Activated B cell treated with CpG ODN at 0.5 μM for 24 hours (primary cell): ENCODE measurements around the gene SYNE2. TPM values are rescaled to one million over a fixed set of nuclear protein-coding genes. Genes with fewer than 3 reads are reported as not detected.

ENCODE experiments used
- ATAC-seq: fragments of 200-7000 bp; cut with Tn5 transposase; one replicate; pipeline ENCODE4 v1.10.0; 2021; ENCODE audit warnings: low read depth, mild to moderate bottlenecking, moderate library complexity
- CTCF ChIA-PET: fragments of 350-600 bp; sonication (Branson Sonifier 250); formaldehyde crosslinking; loops from one replicate; lab custom pipeline; 2021; ENCODE audit warnings: antibody characterized with exemption; lab: Charles Lee
- POLR2A ChIA-PET: fragments of 350-600 bp; sonication (Branson Sonifier 250); formaldehyde crosslinking; loops from one replicate; lab custom pipeline; 2021; ENCODE audit warnings: antibody characterized with exemption; lab: Charles Lee
- DNase-seq: peaks from one replicate; pipeline ENCODE4 v3.0.0; 2022
- H3K27ac Mint-ChIP-seq: one replicate; pipeline ENCODE4 v1.8.0; 2020; ENCODE audit warnings: mixed read lengths
- H3K27me3 Mint-ChIP-seq: one replicate; pipeline ENCODE4 v1.8.0; 2021; ENCODE audit warnings: mixed read lengths
- H3K36me3 Mint-ChIP-seq: one replicate; pipeline ENCODE4 v1.8.0; 2021; ENCODE audit warnings: low read depth, mixed read lengths
- H3K4me1 Mint-ChIP-seq: one replicate; pipeline ENCODE4 v1.8.0; 2021; ENCODE audit warnings: mixed read lengths
- H3K4me3 Mint-ChIP-seq: one replicate; pipeline ENCODE4 v1.8.0; 2020; ENCODE audit warnings: mild to moderate bottlenecking, mixed read lengths
- H3K9me3 Mint-ChIP-seq: one replicate; pipeline ENCODE4 v1.8.0; 2020; ENCODE audit warnings: mixed read lengths
- CTCF ChIP-seq: fragments of 200-600 bp; IDR thresholded peaks from one replicate; pipeline ENCODE4 v1.8.0; 2022; ENCODE audit warnings: antibody characterized with exemption, mild to moderate bottlenecking
- intact Hi-C: fragments of 100-400 bp; cut with micrococcal nuclease; formaldehyde crosslinking; loops from one replicate; pipeline ENCODE4 v1.15.1; 2024
- total RNA-seq: library from RNA; stranded (reverse); gene quantifications from 2 replicates; pipeline ENCODE4 v1.2.3, GENCODE V29; 2022

The SYNE2 gene
- total RNA-seq, 1 donor from 2014 or later, result 40.1 TPM

DNA sequence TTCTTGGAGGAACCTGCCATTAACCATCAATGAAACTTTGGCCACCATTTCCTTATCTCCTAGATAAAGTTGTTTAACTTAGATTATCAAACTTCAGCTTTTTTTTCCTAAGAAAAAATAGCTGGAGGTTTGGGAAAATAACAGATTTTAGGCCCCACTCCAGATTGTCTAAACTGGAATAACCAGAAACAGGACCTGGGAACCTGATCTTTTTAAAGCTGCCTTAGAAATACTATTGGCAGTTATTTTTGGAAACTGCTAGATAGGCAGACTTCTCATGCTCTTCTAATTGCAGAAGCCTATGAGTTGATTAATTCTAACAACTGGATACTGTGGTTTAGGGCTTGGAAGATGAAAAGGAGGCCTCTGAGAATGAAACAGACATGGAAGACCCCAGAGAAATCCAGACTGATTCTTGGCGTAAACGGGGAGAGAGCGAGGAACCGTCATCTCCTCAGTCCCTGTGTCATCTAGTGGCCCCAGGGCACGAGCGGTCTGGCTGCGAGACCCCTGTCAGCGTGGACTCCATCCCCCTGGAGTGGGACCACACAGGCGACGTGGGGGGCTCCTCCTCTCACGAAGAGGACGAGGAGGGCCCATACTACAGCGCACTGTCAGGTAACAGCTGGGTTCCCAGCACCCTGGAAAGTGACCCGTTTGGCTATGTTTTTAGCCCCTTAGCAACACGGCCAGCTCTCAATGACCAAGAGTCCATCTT lies 361.2 kb downstream of the SYNE2 start:
- Mint-ChIP-seq H3K4me1 (peaks cover 56% of the 10 kb centered on the region), H3K9me3 (no peaks in the 10 kb centered on the region), H3K27me3 (no peaks in the 10 kb centered on the region), H3K4me3 (no peak overlapping the region), H3K36me3 (peaks cover 63% of the 10 kb centered on the region), H3K27ac (no peak overlapping the region)
- TF ChIP-seq CTCF, result no peak
- ChIA-PET CTCF (no interaction called here), POLR2A (interaction anchor here (1.0 kb wide), 1 partner anchor 17 kb away, joined by 3 read pairs; no protein-coding TSS in a partner anchor)
- intact Hi-C loops, result no loop called here
- ATAC-seq (no peak), DNase-seq (no peak)

DNA sequence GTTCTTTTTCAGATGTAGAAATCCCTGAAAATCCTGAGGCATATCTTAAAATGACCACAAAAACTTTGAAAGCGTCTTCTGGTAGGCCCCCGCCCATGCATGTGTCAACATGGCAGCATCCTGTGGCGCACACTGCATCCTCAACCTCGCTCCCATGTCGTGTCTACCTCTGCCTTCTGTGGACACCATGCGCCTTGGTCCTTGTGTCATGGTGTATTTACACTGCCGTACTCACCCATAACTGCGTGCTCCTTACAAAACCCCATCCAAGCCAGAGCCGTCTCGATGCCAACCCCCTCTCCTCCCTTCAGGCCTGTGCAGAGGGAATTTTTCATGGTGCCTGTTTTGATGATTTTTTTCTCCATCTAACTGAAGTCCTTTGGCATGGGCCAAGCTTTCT lies 362.5 kb downstream of the SYNE2 start:
- POLR2A ChIA-PET, result interaction anchor here (0.8 kb wide), 1 partner anchor 20 kb away, joined by 5 read pairs; no protein-coding TSS in a partner anchor
- Mint-ChIP-seq H3K27me3 (no peaks in the 10 kb centered on the region), H3K27ac (no peak overlapping the region), H3K9me3 (no peaks in the 10 kb centered on the region), H3K4me1 (peaks cover 53% of the 10 kb centered on the region), H3K36me3 (peaks cover 63% of the 10 kb centered on the region), H3K4me3 (no peak overlapping the region)
- ATAC-seq, result no peak
- TF ChIP-seq CTCF, result no peak
- CTCF ChIA-PET, result no interaction called here
- intact Hi-C loops, result no loop called here
- DNase-seq, result no peak

- Mint-ChIP-seq H3K27me3 (no peaks in the 10 kb centered on the region), H3K9me3 (no peaks in the 10 kb centered on the region), H3K36me3 (peaks cover 64% of the 10 kb centered on the region), H3K4me3 (no peak overlapping the region), H3K4me1 (peaks cover 53% of the 10 kb centered on the region), H3K27ac (peak overlapping the region; percentile 7)
- DNase-seq (no peak), ATAC-seq (peak; percentile 26)
- POLR2A ChIA-PET, result interaction anchor here (3.9 kb wide), 1 partner anchor 19 kb away, joined by 49 read pairs; no protein-coding TSS in a partner anchor
- no peak for TF ChIP-seq CTCF
- intact Hi-C loops, result no loop called here
- CTCF ChIA-PET, result no interaction called here
Observed at GRCh38 chr14:64215978-64216377, 363.2 kb downstream of the SYNE2 start.

- Mint-ChIP-seq H3K27ac (peak overlapping the region; percentile 57), H3K9me3 (no peaks in the 10 kb centered on the region), H3K4me3 (peak overlapping the region; percentile 63), H3K36me3 (peaks cover 69% of the 10 kb centered on the region), H3K4me1 (peaks cover 61% of the 10 kb centered on the region), H3K27me3 (no peaks in the 10 kb centered on the region)
- DNase-seq, result no peak
- CTCF ChIA-PET, result interaction anchor here (1.3 to 1.4 kb wide), 2 partner anchors 18 to 59 kb away, joined by 3 to 4 read pairs; no protein-coding TSS in a partner anchor
- no peak for ATAC-seq
- intact Hi-C loops, result no loop called here
- POLR2A ChIA-PET, result interaction anchor here (0.9 to 3.9 kb wide), 6 partner anchors 8 to 77 kb away, joined by 3 to 49 read pairs (median 6); partner anchors contain the start of gene ESR2
- no peak for TF ChIP-seq CTCF
Observed at GRCh38 chr14:64217308-64217707, 364.5 kb downstream of the SYNE2 start.

- ChIA-PET POLR2A (interaction anchor here (0.9 to 3.9 kb wide), 7 partner anchors 8 to 76 kb away, joined by 3 to 49 read pairs (median 5); partner anchors contain the start of gene ESR2), CTCF (interaction anchor here (1.3 to 1.7 kb wide), 3 partner anchors 17 to 77 kb away, joined by 3 to 6 read pairs (median 4); partner anchors contain the start of gene ESR2)
- no peaks in the 10 kb centered on the region for H3K27me3 Mint-ChIP-seq
- H3K4me3 Mint-ChIP-seq, result peak overlapping the region; percentile 63
- ATAC-seq (no peak), DNase-seq (no peak)
- peak overlapping the region; percentile 78 for H3K27ac Mint-ChIP-seq
- intact Hi-C loops, result loop anchor here (1.0 kb wide), 1 partner anchor 9 kb away; no protein-coding TSS in a partner anchor
- no peak for TF ChIP-seq CTCF
- H3K4me1 Mint-ChIP-seq, result peaks cover 65% of the 10 kb centered on the region
- H3K36me3 Mint-ChIP-seq, result peaks cover 66% of the 10 kb centered on the region
- H3K9me3 Mint-ChIP-seq, result no peaks in the 10 kb centered on the region
Observed at GRCh38 chr14:64217834-64218233, 365.0 kb downstream of the SYNE2 start.
